GM19455 (cell line): ENCODE results near the gene WNT16.

Experiments used
- ATAC-seq: cut with Tn5 transposase; IDR thresholded peaks from one replicate; pipeline ENCODE4 v1.9.1; 2021; ENCODE audit not compliant: unreplicated experiment

WNT16 gene

GRCh38 chr7:121342631-121343030 is 13.8 kb downstream of the WNT16 start:
- ATAC-seq: no peak

DNA sequence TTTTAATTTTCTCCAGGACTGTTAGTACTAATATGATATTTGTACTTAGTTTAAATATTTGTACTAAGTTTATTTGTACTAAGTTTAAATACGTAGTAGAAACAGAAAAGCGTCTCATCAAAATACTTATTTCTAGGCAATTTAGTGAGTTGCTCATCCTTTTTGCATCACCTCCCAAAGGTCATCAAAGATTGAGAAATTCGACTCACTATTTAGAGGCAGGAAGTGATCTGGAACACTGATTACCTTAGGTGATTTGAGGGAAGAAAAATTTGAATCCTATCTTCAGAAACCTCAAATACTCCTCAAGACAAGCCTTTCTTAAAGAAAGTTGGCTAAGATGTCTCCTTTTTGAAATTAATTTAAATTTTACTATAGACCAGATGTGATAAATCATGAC is 14.5 kb downstream of the WNT16 start:
- no peak for ATAC-seq

GRCh38 chr7:121344093-121344492 is 15.3 kb downstream of the WNT16 start:
- no peak for ATAC-seq

GRCh38 chr7:121344497-121344896 is 15.7 kb downstream of the WNT16 start:
- ATAC-seq: no peak

DNA sequence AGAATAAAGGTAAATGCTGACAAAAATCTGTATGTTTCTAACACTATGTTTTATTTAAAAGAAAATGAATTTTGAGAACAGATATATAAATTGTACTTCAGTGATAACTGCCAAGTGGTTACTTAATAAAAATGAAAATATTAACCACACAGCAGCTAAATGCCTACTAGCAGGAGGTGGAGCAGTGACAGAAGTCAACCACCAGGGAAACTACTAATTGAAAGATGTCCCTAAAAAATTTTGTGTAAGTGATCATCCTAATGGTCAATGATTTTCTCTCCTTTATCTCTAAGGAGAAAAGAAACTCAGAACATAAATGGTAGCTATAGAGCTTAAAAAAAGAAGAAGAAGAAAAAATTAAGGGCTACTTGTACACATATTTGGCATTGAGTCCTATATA is 22.9 kb downstream of the WNT16 start:
- peak; percentile 25 for ATAC-seq

DNA sequence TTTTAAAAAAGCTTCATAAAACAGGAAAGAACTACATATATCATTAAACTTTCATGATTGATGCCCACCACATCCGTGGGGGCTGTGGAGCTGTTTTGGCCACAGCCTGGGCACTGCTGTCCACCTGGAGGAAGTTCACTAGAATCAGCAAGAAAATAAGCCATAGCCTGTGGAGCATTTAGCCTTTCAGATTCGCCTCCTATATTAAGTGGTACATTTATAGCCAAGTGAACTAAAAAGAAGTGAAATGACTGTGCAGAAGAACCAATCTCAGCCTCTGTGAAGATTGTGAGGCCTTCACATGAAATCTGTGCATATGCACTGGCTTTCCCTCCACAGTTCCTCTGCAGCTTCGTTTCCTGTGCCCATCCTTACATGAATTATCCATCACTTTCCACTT is 23.5 kb downstream of the WNT16 start:
- peak; percentile 72 for ATAC-seq

DNA sequence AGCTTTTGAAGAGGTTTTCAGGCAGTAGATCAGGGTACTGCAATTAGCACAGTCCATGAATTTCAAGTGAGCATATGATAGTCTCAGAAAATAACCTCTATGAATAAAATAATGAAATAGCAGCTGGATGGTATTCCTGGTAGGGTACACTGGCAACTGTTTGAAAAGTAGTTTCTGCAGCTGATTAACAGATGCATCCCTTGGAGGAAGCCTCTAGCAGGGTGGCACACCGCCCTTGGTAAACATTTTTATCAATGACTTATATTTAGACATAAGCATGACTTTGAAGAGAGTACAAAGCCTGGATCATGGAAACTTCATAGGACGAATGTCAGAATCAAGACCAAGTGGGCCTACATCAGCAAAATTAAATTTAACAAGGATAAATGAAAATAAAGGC is 26.8 kb downstream of the WNT16 start:
- no peak for ATAC-seq

DNA sequence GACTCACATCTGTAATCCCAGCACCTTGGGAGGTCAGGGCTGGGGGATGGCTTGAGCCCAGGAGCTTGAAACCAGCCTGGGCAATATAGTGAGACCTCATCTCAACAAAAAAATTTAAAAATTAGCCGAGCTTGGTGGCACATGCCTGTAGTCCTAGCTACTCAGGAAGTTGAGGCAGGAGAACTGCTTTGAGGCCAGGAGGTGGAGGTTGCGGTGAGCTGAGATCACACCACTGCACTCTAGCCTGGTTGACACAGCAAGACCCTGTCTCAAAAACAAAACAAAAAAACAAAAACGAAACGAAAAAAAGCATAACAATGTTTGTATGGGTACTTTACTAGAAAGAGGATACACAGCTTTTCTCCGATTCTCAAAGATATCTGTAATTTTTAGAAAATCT is 31.8 kb downstream of the WNT16 start:
- no peak for ATAC-seq

GRCh38 chr7:121366852-121367431 is 38.1 kb downstream of the WNT16 start:
- ATAC-seq: no peak

GRCh38 chr7:121369462-121369861 is 40.7 kb downstream of the WNT16 start:
- no peak for ATAC-seq

GRCh38 chr7:121371367-121371766 is 42.6 kb downstream of the WNT16 start:
- no peak for ATAC-seq

- ATAC-seq: no peak
These were observed 43.1 kb downstream of the WNT16 start for GRCh38 chr7:121371883-121372282.

GRCh38 chr7:121372376-121373010 is 43.7 kb downstream of the WNT16 start:
- ATAC-seq: peak; percentile 93

GRCh38 chr7:121373177-121373576 is 44.4 kb downstream of the WNT16 start:
- no peak for ATAC-seq

DNA sequence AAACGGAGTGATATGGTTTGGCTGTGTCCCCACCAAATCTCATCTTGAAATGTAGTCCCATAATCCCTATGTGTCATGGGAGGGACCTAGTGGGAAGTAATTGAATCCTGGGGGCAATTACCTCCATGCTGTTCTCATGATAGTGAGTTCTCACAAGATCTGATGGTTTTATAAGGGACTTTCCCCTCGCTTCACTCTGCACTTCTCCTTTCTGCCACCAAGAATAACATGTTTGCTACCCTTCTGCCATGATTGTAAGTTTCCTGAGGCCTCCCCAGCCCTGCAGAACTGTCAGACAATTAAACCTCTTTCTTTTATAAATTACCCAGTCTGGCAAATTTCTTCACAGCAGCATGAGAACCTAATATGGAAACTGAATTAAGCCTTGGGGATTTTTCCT is 48.2 kb downstream of the WNT16 start:
- no peak for ATAC-seq

DNA sequence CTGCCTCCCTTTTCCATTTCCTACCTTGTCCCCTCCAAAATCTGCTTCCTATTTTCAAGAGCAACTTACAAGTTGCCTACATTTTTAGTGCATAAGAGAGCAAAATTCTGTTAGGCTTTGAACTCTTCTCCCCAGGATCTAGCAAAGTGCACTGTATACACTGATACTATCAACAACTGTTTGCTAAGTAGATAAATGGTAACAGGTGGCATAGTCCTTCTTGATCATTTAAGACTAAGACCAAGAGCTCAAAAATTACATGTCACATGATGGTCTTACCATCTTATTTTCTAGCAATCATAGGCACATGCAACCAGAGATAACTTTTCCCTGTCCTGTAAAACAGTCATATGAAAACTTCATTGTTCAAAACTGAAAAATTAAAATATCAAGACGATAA is 51.1 kb downstream of the WNT16 start:
- ATAC-seq: no peak

- no peak for ATAC-seq
These were observed 53.7 kb downstream of the WNT16 start for GRCh38 chr7:121382473-121382872.

- ATAC-seq: no peak
These were observed 54.6 kb downstream of the WNT16 start for GRCh38 chr7:121383235-121383910.

DNA sequence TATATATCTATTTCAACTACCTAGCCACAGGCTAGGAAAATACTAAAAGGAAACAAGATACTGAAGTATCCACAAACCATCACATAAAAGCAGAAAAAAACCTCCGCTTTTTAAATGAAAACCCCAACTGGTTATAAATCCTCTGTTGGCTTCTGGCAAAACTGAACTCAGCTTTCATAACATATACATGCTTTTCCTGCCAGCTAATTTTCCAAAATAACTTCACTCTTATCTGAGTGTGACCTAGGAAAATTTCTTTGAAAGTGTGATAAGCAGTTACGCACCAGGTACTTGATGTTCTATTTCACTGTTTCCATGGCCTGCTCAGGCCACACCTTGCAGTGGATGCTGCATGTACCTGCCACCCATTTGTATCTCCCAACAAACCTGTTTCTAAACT is 55.5 kb downstream of the WNT16 start:
- ATAC-seq: no peak

GRCh38 chr7:121385056-121385799 is 56.4 kb downstream of the WNT16 start:
- ATAC-seq: no peak

DNA sequence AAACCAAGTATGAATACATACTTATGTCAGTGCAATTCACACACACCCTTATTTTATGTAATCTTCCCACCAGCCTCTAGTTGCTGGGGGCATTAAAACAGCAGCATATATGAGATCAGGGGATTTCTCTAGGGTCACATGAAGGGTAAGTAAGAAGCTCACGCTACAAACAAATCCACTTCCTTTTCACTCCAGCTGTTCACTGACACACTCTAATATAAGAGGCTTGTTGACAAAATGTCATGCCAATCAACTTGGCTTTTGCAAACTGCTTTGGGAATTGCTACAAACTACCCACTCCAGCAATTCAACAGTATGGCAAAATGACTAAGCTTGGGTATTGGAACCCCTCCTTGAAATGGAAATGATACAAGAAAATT is 57.0 kb downstream of the WNT16 start:
- peak; percentile 79 for ATAC-seq

DNA sequence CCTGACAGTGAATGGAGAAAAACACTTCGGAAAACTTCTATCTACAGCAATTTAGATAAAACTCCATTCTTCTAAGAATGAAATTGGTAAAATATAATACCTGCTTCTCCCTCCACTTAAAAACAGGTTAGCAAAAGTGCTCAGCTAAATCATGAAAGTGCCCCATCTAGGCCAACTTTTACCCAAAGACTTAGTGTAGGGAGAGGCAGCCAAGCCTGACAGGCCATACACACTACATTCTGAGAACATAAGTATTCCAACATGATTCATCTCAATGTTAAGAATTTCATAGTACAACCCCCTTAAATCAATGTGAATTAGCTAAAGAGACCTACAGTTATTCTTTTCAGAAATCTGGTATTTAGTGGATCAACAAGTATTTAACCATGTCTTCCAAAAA is 60.1 kb downstream of the WNT16 start:
- ATAC-seq: no peak
